GM19372 (cell line): ENCODE results near the gene CLK3.

Experiments used
- ATAC-seq: cut with Tn5 transposase; IDR thresholded peaks from one replicate; pipeline ENCODE4 v1.9.1; 2021; ENCODE audit warnings: mild to moderate bottlenecking, low read depth, moderate library complexity; ENCODE audit not compliant: unreplicated experiment

The CLK3 gene

DNA sequence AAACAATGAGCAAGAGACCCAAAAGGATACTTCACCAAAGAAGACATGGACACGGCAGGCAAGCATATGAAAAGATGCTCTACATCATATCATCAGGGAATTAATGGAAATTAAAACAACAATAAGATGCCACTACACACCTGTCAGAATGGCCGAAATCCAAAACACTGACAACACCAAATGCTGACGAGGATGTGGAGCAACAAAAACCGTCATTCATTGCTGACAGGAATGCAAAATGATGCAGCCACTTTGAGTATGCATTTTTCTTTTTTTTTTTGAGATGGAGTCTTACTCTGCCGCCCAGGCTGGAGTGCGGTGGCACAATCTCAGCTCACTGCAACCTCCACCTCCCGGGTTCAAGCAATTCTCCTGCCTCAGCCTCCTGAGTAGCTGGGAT lies 61.2 kb downstream of the CLK3 start:
- no peak for ATAC-seq
